Measurements from ENCODE around the gene VSTM2L. TPM values are rescaled to one million over a fixed set of nuclear protein-coding genes. Genes with fewer than 3 reads are reported as not detected.

Gene VSTM2L
- total and polyA plus RNA-seq, 9 of the 15 experiments (the other 6 are each of a cell fraction or from before 2014, with no cell fraction given), result not detected

DNA sequence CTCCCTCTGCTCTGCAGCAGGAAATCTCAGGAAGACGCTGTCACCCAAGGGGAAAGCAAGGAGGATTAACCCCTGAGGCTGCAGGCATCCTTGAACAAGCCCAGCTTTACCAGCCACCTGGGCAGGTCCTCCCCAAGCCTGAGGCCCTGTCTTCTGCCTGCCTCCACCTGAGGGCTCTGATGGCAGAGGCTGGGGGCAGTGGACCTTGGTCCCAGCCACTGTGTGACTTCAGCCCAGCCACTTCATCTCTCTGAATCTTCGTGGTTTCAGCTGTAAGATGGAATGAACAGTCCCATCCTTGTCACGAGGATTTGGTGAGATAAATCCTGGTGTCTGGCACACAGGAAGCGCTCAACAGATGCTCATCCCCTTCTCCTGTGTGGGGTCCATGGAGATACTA lies 8.5 kb upstream of the VSTM2L start:
- no peak overlapping the region for H3K27ac ChIP-seq (ENCODE audit: extremely low read depth, low read depth, low read length)
- CTCF ChIA-PET (ENCODE audit: low intra/inter-chr PET ratio), result no interaction called here
- no peaks in the 10 kb centered on the region for H3K79me2 ChIP-seq (ENCODE audit: control insufficient read depth, insufficient read depth, low read length)
- no peak overlapping the region for H3K9ac ChIP-seq (ENCODE audit: insufficient read depth in 1 of 2, low read depth in 2 of 2, low read length in 2 of 2)
- H3K9me1 ChIP-seq (ENCODE audit: control insufficient read depth, insufficient read depth, low read length), result no peaks in the 10 kb centered on the region
- no peaks in the 10 kb centered on the region for H3K9me3 ChIP-seq (replicated peaks; ENCODE audit: control insufficient read depth, insufficient read depth, low read depth, low read length)
- DNase-seq (ENCODE audit: extremely low read depth in 1 of 4, low spot score in 3 of 4), result no peak
- FAIRE-seq, result no peak
- peaks cover 0 to 4% of the 10 kb centered on the region in 2 experiments; a peak in 1 of 5 replicates for H3K4me1 ChIP-seq (replicated peaks in 1 of 2; ENCODE audit: control insufficient read depth in 2 of 2, insufficient read depth in 2 of 2, low read length in 2 of 2)
- peaks cover 10 to 46% of the 10 kb centered on the region in 2 experiments; a peak in 3 of 5 replicates for H3K27me3 ChIP-seq (ENCODE audit: control insufficient read depth in 2 of 2, insufficient read depth in 2 of 2, low read length in 2 of 2)
- intact Hi-C loops (cut with micrococcal nuclease) (loop anchor here (10.0 kb wide), 1 partner anchor 240 kb away; no protein-coding TSS in a partner anchor), in situ Hi-C loops (cut with MboI) (loop anchor here (10.0 kb wide), 2 partner anchors 320 to 330 kb away; no protein-coding TSS in a partner anchor)
- no peak overlapping the region for H3K4me2 ChIP-seq (ENCODE audit: insufficient read depth, low read length)
- 0 out of 2 replicates have a peak, but pooled peaks cover 7% of the 10 kb centered on the region for H4K20me1 ChIP-seq (replicated peaks; ENCODE audit: control insufficient read depth, insufficient read depth, low read length)
- 2% methylated on average over 4 of the region's 4 CpGs for WGBS (ENCODE audit: insufficient coverage, low coverage, missing lambda C conversion rate)
- no peak overlapping the region for H3K4me3 ChIP-seq
- POLR2A ChIA-PET, result interaction anchor here (0.6 kb wide), 1 partner anchor 160 kb away, joined by 4 read pairs; no protein-coding TSS in a partner anchor
- H2AFZ ChIP-seq (ENCODE audit: low read depth, low read length), result no peak overlapping the region
- BruUV-seq (replicated peaks), result no TSS peak
- no peak for TF ChIP-seq NFRKB (IDR thresholded peaks at IDR 0.05; ENCODE audit: low read depth)
- no peak for TF ChIP-seq NCOR1 (IDR thresholded peaks at IDR 0.05)
- ATAC-seq, result no peak
- H3K36me3 ChIP-seq (ENCODE audit: control insufficient read depth, insufficient read depth, low read length), result no peaks in the 10 kb centered on the region

DNA sequence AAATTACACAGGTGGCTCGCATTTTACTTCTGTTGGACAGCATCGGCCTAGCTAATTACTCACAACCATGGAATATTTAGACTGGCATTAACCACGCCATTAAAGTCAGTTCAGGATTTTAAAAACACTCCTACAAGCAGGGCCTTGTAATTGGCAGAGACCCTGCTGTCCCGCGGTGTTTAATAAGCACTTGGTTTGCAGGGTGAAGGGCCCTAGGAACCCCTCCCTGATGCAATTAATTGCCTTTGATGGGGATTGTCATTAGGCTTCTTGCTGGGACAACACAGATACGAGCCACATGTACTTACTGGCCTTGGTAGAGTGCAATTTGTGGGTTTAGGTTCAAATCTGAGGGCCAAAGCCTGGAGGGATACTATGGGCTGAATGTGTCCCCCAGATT lies 7.8 kb upstream of the VSTM2L start:
- intact Hi-C loops (cut with micrococcal nuclease), result loop anchor here (5.0 to 10.0 kb wide), 2 partner anchors 240 to 328 kb away; no protein-coding TSS in a partner anchor
- in situ Hi-C loops (cut with MboI), result loop anchor here (10.0 kb wide), 2 partner anchors 320 to 330 kb away; no protein-coding TSS in a partner anchor

More for the DNA sequence above, 7.8 kb upstream of the VSTM2L start:
- H3K4me1 ChIP-seq (replicated peaks in 1 of 2; ENCODE audit: control insufficient read depth in 2 of 2, insufficient read depth in 2 of 2, low read length in 2 of 2), result peaks cover 0 to 4% of the 10 kb centered on the region in 2 experiments; a peak in 1 of 5 replicates
- H3K9ac ChIP-seq (ENCODE audit: insufficient read depth in 1 of 2, low read depth in 2 of 2, low read length in 2 of 2), result no peak overlapping the region
- no peaks in the 10 kb centered on the region for H3K9me1 ChIP-seq (ENCODE audit: control insufficient read depth, insufficient read depth, low read length)
- H4K20me1 ChIP-seq (replicated peaks; ENCODE audit: control insufficient read depth, insufficient read depth, low read length), result 0 out of 2 replicates have a peak, but pooled peaks cover 7% of the 10 kb centered on the region
- H2AFZ ChIP-seq (ENCODE audit: low read depth, low read length), result no peak overlapping the region
- POLR2A ChIA-PET, result no interaction called here
- CTCF ChIA-PET (ENCODE audit: low intra/inter-chr PET ratio), result no interaction called here
- no peak overlapping the region for H3K4me3 ChIP-seq
- H3K27ac ChIP-seq (ENCODE audit: extremely low read depth, low read depth, low read length), result no peak overlapping the region
- no peaks in the 10 kb centered on the region for H3K9me3 ChIP-seq (replicated peaks; ENCODE audit: control insufficient read depth, insufficient read depth, low read depth, low read length)
- H3K36me3 ChIP-seq (ENCODE audit: control insufficient read depth, insufficient read depth, low read length), result no peaks in the 10 kb centered on the region
- no TSS peak for BruUV-seq (replicated peaks)
- no peak overlapping the region for H3K4me2 ChIP-seq (ENCODE audit: insufficient read depth, low read length)
- FAIRE-seq (no peak), DNase-seq (ENCODE audit: extremely low read depth in 1 of 4, low spot score in 3 of 4) (no peak), ATAC-seq (no peak)
- peaks cover 10 to 45% of the 10 kb centered on the region in 2 experiments; a peak in 3 of 5 replicates for H3K27me3 ChIP-seq (ENCODE audit: control insufficient read depth in 2 of 2, insufficient read depth in 2 of 2, low read length in 2 of 2)
- TF ChIP-seq, protein P1, sequence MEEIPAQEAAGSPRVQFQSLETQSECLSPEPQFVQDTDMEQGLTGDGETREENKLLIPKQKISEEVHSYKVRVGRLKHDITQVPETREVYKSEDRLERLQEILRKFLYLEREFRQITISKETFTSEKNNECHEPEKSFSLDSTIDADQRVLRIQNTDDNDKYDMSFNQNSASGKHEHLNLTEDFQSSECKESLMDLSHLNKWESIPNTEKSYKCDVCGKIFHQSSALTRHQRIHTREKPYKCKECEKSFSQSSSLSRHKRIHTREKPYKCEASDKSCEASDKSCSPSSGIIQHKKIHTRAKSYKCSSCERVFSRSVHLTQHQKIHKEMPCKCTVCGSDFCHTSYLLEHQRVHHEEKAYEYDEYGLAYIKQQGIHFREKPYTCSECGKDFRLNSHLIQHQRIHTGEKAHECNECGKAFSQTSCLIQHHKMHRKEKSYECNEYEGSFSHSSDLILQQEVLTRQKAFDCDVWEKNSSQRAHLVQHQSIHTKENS (CRISPR knock-in tag; IDR thresholded peaks at IDR 0.05), result no peak
- TF ChIP-seq, protein P2, sequence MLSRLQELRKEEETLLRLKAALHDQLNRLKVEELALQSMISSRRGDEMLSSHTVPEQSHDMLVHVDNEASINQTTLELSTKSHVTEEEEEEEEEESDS (CRISPR knock-in tag; IDR thresholded peaks at IDR 0.05), result no peak
- no peak for TF ChIP-seq ZNF57 (CRISPR knock-in tag; IDR thresholded peaks at IDR 0.05)
- no peaks in the 10 kb centered on the region for H3K79me2 ChIP-seq (ENCODE audit: control insufficient read depth, insufficient read depth, low read length)
- WGBS (ENCODE audit: insufficient coverage, low coverage, missing lambda C conversion rate), result 10% methylated on average over 6 of the region's 6 CpGs

All from K562 (cell line).